Stimulated activated effector memory CD8-positive, alpha-beta T cell treated with anti-CD3 and anti-CD28 coated beads, Interleukin-12 subunit alpha, Interleukin-12 subunit beta, amount 100 ng/mL, for 72 hours (primary cell): Measurements from ENCODE around the gene ACAP3.

ENCODE experiments used
- ATAC-seq: fragments of 150-1000 bp; cut with Tn5 transposase; 2 replicates; pipeline ENCODE4 v1.10.0; 2021
- DNase-seq, 2 donors: peaks; one replicate each; pipeline ENCODE4 v3.0.0; 2021 to 2022; ENCODE audit warnings: low spot score in 2 of 2
- H3K27ac Mint-ChIP-seq: one replicate; pipeline ENCODE4 v1.8.0; 2022; ENCODE audit warnings: mild to moderate bottlenecking, mixed read lengths
- H3K36me3 Mint-ChIP-seq: one replicate; pipeline ENCODE4 v1.8.0; 2022; ENCODE audit warnings: mild to moderate bottlenecking, mixed read lengths
- H3K4me1 Mint-ChIP-seq: one replicate; pipeline ENCODE4 v1.8.0; 2022; ENCODE audit warnings: mixed read lengths
- H3K4me3 Mint-ChIP-seq: one replicate; pipeline ENCODE4 v1.8.0; 2022; ENCODE audit warnings: mild to moderate bottlenecking, mixed read lengths
- H3K9me3 Mint-ChIP-seq: one replicate; pipeline ENCODE4 v1.8.0; 2022; ENCODE audit warnings: mixed read lengths

The ACAP3 gene

DNA sequence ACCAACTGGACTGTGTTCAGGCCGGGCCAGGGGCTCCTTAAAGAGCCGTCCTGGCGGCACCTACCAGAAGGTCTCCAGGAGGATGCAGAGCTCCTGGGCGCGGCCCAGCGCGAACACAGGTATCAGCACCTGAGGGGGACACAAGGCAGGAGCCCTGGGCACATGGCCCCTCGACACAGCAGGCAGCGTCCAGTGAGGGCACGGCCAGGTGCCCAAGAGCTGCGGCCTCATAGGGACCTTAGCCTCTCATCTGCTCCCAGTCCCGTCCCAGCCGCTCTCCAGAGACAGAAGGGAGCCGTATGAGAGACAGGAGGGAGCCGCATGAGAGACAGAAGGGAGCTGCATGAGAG lies 6.5 kb upstream of the ACAP3 start:
- Mint-ChIP-seq H3K36me3 (peaks cover 82% of the 10 kb centered on the region), H3K4me3 (no peak overlapping the region)
- no peak for ATAC-seq

DNA sequence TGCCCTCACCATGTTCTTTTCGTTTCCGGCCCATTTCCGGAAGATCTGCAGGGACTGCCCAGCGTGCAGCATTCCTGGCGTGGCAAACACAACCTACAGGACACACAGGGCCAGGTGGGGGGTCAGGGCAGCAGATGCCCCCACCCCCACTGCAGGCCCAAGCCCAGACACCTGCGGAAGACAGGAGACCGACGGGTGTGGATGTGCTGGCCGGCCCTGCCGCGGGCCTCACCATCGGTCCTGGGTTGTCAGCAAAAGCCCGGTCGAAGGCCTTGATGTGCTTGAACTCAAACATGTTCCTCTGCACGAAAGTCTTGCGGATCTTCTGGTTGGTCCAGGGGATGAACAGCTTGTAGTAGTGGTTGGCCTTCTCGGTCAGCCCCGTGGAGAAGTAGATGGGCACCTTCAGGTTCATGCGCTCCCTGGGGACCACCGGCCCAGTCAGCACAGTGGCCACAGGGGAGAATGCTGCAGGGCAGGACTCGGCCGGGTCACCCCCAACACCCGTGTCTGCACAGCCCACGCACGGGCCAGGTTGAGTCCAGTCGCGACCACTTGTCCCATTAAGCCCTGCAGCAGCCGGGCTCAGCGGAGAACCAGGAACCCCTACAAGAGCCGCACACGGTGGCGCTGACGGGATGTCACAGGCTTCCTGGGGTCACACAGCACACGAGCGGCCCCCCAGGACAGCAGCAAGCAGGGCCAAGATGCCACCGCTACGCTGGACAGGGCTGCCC lies 5.9 kb upstream of the ACAP3 start:
- H3K9me3 Mint-ChIP-seq, result no peaks in the 10 kb centered on the region
- H3K4me3 Mint-ChIP-seq, result no peak overlapping the region
- H3K4me1 Mint-ChIP-seq, result peaks cover 10% of the 10 kb centered on the region
- H3K36me3 Mint-ChIP-seq, result peaks cover 79% of the 10 kb centered on the region
- DNase-seq (no peak), ATAC-seq (no peak)
- no peak overlapping the region for H3K27ac Mint-ChIP-seq

More for the DNA sequence above, 6.5 kb upstream of the ACAP3 start:
- Mint-ChIP-seq H3K4me1 (peaks cover 10% of the 10 kb centered on the region), H3K9me3 (no peaks in the 10 kb centered on the region), H3K27ac (no peak overlapping the region)
- no peak for DNase-seq

DNA sequence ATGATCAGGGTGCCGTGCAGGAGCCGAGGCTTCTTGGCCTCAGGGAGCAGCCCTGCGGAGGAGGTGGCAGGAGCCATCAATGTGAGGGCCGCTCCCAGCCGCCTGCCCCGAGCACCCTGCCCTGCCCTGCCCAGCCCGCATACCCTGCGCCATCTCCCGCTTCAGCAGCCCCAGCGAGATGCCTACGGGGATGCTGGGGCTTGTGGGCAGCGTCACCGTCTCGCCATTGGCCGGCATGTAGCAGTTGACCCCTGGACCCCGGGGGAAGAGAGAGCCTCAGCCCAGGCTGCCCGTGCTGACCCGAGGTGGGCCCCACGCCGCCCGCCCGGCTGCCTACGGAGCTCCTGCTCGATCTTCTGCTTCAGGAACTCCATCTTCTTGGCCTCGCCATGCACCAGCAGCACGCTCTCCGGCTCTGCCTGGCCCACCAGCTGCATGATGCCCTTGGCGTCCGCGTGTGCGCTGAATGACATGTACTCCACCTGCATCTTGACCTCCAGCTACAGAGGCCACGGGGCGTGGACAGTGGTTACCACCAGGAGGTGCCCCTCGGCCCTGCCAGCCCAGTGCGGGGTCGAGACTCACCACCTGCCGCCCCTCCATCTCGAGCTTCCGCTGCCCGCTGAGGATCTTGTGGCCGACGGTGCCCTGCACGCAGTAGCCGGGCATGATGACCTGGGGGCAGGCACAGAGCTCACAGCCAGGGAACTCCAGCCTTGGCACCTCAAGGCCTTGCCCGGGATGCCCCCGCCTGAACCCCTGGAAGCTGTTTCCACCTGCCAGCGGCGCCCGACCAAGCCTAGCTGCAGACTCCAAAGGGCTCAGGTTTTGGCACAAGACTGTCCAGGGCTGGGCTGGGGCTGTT lies 5.0 kb upstream of the ACAP3 start:
- H3K27ac Mint-ChIP-seq, result peak overlapping the region; percentile 64
- no peaks in the 10 kb centered on the region for H3K9me3 Mint-ChIP-seq
- peaks cover 69% of the 10 kb centered on the region for H3K36me3 Mint-ChIP-seq
- DNase-seq (no peak), ATAC-seq (no peak)
- peaks cover 10% of the 10 kb centered on the region for H3K4me1 Mint-ChIP-seq
- no peak overlapping the region for H3K4me3 Mint-ChIP-seq

DNA sequence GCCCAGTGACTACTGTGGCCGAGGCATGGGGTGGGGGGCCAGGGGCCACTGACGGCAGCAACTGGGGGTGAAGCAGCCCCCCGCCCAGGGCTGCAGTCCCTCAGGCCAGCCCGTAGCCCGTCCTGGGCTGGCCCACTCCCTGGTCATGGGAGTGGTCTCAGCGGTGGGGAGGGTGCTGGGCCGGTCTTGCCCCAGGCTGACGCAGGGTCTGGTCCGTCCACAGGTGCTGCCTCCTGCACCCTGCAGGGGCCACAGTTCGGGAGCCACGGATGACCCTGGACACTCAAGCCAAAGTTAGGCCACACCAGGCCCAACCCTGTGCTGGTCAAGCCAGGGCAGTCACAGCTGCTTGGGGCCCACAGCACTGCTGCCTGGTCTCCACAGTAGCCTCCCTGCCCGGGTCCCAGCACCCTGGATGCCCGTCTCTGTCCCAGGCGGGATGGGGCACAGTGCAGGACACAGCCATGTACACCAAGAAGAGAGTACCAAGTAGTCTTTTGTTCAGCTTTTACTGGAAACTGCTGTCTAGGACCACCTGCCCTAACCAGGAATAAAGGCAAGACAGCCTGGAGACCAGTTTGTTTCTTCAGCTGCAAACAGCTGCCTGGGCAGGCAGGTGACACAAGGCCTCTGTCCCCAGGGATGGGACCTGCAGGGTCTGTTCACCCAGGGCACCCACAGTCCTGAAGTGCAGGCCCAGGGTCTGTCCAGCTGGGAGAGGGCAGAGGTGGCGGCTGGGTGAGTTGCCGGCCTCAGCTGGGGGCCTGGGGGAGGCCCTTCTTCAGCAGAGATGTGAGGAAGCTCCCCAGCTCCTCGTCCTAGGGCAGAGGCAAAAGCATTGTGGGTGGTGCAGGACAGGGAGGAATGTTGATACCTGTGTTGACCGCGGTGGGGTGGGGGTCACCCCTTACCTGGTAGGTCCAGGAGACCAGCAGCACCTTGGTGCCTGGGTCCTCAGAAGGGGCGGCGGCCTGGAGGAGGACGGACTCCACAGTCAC lies 3.7 kb upstream of the ACAP3 start:
- Mint-ChIP-seq H3K4me1 (peaks cover 19% of the 10 kb centered on the region), H3K9me3 (no peaks in the 10 kb centered on the region), H3K36me3 (peaks cover 63% of the 10 kb centered on the region), H3K4me3 (no peak overlapping the region), H3K27ac (no peak overlapping the region)
- ATAC-seq (no peak), DNase-seq (no peak)

DNA sequence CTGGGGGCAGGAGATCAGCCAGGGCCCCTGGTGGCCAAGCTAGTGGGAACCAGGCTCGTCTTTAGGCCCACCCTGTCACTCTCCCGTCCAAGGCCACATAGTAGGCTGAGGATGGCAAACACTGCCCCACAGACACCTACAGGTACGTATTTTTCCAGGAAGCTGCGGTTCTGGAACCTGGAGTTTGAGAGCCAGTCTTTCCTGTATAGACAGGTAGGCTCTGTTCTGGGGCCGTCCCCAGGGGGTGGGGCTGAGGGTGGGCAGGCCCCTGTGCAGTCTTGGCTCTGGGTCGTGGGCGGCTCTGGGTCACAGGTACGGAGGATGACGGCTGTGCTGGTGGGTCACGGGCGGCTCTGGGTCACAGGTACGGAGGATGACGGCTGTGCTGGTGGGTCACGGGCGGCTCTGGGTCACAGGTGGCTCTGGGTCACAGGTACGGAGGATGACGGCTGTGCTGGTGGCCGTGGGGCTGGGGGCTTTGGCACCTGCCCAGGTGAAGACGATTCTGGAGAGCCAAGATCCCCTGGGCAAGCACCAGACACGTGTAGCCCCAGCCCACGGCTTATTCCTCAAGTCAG lies 2.8 kb upstream of the ACAP3 start:
- H3K4me3 Mint-ChIP-seq, result peak overlapping the region; percentile 78

DNA sequence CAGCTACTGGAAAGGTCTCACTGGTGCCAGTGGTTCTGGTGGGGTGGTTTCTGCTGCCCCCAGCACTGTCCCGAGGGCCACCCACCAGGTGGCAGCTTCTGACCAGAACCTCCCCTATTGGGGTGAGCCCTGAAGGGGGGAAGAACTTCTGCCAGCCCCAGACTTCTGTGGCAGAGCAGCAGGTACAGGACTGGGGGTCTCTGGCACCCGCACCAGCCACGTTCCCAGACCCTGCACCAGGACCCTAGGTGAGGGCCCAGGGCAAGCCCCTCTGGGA lies 2.3 kb upstream of the ACAP3 start:
- Mint-ChIP-seq H3K27ac (peak overlapping the region; percentile 40), H3K36me3 (peaks cover 55% of the 10 kb centered on the region), H3K4me1 (peaks cover 31% of the 10 kb centered on the region), H3K4me3 (peak overlapping the region; percentile 78), H3K9me3 (no peaks in the 10 kb centered on the region)
- DNase-seq (no peak), ATAC-seq (no peak)

More for the DNA sequence above, 2.8 kb upstream of the ACAP3 start:
- no peak for DNase-seq
- no peak overlapping the region for H3K27ac Mint-ChIP-seq
- no peaks in the 10 kb centered on the region for H3K9me3 Mint-ChIP-seq
- H3K4me1 Mint-ChIP-seq, result peaks cover 27% of the 10 kb centered on the region
- peaks cover 60% of the 10 kb centered on the region for H3K36me3 Mint-ChIP-seq
- no peak for ATAC-seq

DNA sequence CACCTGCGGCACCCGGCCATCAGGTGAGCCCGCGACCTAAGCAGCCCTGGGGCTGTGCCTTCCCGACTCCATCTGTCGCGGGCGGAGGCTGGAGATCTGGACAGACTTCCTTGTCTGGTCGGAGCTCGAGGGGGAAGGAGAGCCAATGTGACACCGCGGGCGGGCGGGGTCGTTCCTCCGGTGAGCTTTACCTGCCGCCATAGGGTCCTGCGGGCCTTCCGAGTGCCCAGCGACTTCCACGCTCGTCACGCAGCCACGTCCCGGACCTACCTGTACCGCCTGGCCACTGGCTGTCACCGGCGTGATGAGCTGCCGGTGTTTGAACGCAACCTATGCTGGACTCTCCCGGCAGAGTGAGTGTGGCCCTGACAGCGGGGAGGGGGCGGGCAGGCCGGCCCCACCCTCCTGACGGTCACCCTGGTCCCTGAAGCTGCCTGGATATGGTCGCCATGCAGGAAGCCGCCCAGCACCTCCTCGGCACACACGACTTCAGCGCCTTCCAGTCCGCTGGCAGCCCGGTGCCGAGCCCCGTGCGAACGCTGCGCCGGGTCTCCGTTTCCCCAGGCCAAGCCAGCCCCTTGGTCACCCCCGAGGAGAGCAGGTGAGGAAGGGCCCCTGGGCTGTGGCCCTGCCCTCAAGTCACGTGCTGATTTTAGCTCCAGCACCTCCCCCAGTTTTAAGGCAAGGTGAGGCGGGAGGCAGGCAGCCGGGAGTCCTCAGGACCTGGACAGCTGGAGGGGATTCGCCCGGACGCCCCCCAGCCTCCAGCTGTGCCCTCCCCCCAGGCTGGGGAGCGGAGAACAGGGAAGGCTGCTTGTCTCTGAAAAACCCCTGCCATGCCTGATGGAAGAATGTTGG lies 1.8 kb upstream of the ACAP3 start:
- Mint-ChIP-seq H3K4me1 (peaks cover 26% of the 10 kb centered on the region), H3K27ac (peak overlapping the region; percentile 40), H3K36me3 (peaks cover 49% of the 10 kb centered on the region), H3K9me3 (no peaks in the 10 kb centered on the region), H3K4me3 (peak overlapping the region; percentile 78)
- ATAC-seq (no peak), DNase-seq (peak in 1 of 2 donors; percentile 67)

DNA sequence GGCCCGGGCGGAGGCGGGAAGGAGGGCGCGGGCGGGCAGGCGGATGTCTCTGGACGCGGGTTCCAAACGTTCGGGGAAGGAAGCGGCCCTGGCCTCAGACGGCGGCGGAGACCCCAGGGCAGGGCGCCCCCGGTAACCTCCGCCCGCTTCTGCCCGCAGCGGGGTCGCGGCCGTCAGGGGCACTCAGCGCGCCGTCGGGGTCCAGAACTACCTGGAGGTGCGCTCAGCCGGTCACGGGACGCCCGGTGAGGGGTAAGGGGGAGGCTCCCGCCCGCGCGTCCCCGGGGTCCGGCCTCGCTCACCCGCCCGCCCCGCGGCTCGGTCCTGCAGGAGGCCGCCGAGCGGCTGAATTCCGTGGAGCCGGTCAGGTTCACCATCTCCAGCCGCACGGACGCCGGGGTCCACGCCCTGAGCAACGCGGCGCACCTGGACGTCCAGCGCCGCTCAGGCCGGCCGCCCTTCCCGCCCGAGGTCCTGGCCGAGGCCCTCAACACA lies 1.1 kb upstream of the ACAP3 start:
- Mint-ChIP-seq H3K36me3 (peaks cover 42% of the 10 kb centered on the region), H3K4me3 (peak overlapping the region; percentile 78), H3K4me1 (peaks cover 26% of the 10 kb centered on the region), H3K9me3 (no peaks in the 10 kb centered on the region), H3K27ac (peak overlapping the region; percentile 43)
- DNase-seq, result no peak
- ATAC-seq, result no peak

DNA sequence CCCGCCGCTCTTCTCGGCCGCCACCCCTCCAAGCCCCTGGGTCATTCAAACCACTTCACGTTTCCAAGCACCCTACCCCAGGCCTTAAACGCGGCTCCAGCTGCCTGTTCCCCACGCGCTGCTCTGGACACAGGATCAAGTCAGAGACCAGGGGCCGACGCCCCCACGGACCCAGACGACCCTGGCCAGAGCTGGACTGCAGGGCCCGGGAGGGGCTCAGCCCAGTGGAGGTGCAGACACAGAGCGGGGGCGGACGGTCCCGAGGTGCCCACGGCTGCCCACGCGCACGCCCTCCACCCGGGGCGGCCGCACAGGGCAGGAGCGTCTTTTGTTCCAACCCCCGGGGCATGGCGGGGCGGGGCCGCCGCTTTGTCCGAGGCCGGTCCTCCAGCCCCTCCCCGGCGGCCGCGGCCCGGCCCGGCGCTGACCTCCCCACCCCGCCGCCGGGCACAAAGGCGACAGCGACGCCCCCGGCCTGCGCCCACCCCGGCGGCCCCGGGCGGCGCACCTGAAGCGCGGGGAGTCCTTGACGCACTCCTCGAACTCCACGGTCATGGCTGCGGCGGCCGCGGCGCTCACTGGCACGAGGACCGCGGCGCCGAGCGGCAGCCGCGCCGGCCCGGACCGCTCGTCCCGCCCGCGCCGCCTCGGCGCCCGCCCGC lies 338 bp downstream of the ACAP3 start:
- Mint-ChIP-seq H3K4me3 (peak overlapping the region; percentile 78), H3K36me3 (peaks cover 30% of the 10 kb centered on the region), H3K4me1 (peaks cover 22% of the 10 kb centered on the region), H3K27ac (peak overlapping the region; percentile 86), H3K9me3 (no peaks in the 10 kb centered on the region)
- DNase-seq, result peak in 1 of 2 donors; percentile 66
- no peak for ATAC-seq

DNA sequence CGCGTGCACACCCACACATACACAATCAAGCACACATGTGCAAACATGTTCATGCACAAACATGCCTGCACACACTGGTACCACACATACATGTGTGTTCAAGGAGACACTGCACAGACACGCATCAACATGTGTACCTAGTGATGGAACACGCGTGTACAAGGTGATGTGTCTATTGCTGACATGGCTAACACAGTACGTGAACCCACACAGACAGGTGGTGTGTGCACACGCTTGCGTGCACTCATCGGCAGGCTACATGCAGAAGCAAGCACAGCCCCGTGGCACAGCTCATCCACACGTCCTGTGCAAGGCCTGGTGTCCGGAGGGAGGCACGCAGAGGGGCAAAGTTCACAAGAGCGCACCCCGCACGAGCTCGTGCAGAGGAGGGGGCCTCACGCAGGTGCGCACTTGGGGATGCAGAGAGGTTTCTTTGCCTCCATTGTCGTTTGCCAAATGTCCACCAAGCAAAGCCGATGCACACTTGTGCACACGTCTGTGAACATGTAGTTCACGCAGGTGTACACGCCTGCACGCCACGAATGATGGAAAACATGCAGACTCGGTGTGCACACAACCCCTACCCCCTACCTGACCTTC lies 969 bp downstream of the ACAP3 start:
- Mint-ChIP-seq H3K4me1 (peaks cover 22% of the 10 kb centered on the region), H3K27ac (peak overlapping the region; percentile 86), H3K36me3 (peaks cover 30% of the 10 kb centered on the region), H3K9me3 (no peaks in the 10 kb centered on the region), H3K4me3 (peak overlapping the region; percentile 78)
- DNase-seq (no peak), ATAC-seq (no peak)

DNA sequence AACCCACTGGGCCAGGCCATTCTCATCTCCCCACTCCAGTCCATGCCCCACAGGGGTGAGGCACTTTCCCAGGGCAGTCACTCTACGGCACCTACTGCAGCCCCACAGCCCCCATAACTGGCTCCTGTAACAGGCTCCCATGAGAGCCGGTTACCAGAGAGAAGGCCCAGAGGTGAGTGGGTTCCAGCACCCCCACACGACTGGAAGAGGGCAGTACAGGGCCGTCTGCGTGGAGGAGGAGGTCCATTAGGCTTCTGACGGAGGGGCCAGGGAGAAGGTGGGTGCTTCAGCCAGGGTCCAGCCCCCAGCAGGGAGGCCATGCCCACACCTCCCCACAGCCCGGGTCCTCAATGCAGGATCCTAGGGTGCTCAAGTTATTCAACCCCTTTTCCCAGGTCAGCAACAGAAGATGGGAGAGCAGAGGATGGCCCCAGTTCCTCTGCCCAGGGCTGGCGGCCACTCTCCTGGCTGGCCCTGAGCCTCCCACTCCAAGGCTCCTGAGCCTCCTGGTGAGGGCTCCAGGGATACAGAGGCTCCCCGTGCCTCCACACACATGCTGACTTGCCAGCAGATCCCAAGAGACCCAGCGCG lies 1.6 kb downstream of the ACAP3 start:
- H3K36me3 Mint-ChIP-seq, result peaks cover 30% of the 10 kb centered on the region
- peak overlapping the region; percentile 86 for H3K27ac Mint-ChIP-seq
- ATAC-seq (no peak), DNase-seq (no peak)
- H3K9me3 Mint-ChIP-seq, result no peaks in the 10 kb centered on the region
- H3K4me3 Mint-ChIP-seq, result peak overlapping the region; percentile 78
- peaks cover 22% of the 10 kb centered on the region for H3K4me1 Mint-ChIP-seq

DNA sequence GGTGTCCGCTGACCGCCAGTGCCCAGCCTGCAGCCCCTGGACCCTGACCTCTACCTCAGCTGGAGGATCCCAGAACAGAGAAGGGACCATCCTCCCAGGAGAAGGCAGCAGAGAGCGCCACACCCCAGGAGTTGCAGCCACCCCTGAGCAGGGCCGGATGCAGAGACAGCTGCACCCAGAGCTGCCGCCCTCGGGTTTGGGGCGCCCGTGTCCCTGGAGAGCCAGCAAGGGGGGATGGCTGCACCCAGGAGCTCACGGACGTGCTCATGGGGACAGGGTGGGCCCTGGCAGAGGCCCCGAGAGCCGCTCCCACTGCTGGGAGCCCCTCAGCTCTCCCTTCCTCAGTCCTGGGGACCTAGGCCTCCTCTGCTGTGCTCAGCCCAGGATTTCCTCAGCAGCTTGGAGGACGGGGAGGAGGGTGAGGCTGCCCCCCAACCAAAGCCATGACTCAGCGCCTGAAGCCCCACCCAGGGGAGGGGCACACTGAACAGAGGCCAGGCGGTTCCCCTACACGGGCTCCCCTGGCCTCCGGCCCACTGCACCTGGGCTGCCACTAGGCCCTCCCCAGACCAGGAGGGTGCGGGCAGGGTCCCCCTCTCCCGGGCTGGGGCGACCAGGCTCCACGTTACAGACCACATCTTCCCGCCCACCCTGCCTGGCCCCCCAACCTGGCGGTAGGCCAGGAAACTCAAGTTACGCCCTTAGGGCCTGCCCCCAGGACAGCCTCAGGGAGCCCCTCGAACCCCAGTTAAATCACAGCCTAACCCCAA lies 2.2 kb downstream of the ACAP3 start:
- peak; percentile 52 for ATAC-seq
- peak; percentile 46 to 81 for DNase-seq

More for the DNA sequence above, 2.2 kb downstream of the ACAP3 start:
- Mint-ChIP-seq H3K9me3 (no peaks in the 10 kb centered on the region), H3K4me1 (peaks cover 22% of the 10 kb centered on the region), H3K27ac (peak overlapping the region; percentile 86), H3K4me3 (peak overlapping the region; percentile 78), H3K36me3 (peaks cover 27% of the 10 kb centered on the region)
